Purkinje cell (primary cell): Measurements from ENCODE around the gene SC5D. TPM values are rescaled to one million over a fixed set of nuclear protein-coding genes. Genes with fewer than 3 reads are reported as not detected.

Source experiments
- polyA plus RNA-seq: library from polyadenylated mRNA; unstranded; fragments of >200 nt; fragmentation: Nextera tagmentation; gene quantifications from 2 replicates; pipeline ENCODE4 v1.2.1, GENCODE V29; 2014

The SC5D gene
- 97.1 and 108 TPM in 2 replicates for polyA plus RNA-seq

DNA sequence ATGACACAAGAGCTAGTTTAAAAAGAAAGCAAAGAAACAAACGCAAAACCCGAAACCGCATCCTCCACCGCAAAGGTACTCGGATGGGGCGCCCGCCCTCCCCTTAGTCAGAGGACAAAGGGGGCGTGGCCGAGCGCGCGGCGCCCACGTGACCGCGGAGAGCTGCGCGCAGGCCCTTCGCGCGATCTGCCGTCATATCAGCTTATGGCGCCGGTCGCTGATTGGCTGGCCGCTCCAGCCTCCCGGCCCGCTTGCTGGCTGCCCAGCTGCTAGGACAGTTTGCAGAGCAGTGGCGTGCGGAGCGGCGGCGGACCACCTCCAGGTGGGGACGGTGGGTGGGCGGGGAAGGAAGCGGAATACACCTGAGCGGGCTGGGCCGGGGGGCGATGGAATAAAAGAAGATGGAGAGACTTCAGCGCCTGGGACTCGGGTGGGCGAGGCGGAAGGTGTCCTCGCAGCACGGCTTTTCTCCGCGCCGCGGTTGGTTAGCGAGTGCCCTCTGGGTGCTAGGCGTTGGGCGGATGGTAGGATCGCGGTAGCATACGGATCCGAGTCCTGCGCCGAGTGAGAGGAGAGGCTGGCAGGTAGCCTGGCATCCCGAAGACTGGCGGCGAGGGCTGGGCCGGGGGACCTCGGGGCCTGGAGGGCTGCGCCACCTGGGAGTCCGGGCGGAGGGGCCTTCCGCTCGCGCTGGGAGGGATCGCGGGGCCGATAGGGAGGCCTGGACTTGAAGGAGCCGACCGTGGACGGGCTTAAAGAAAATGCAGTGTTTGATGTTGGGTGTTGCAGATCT is at the start of gene SC5D:
Gene SC5D (plus strand): TSS at position 277 of the 793 bp plus-strand sequence. CDS start 10,605 bp downstream, outside the sequence.

Other genes with a start within 250 kb of the SC5D start
- 0.40 and 1.2 TPM in 2 replicates for gene TECTA, start 191.5 kb upstream of the SC5D start, polyA plus RNA-seq
- 238 and 310 TPM in 2 replicates for gene SORL1, start 159.5 kb downstream of the SC5D start, polyA plus RNA-seq